Adrenal gland (tissue), 5 donors: ENCODE results near the gene ATP6V1D.

Source experiments
- CTCF ChIP-seq, 6 experiments: fragments of 450-650 bp in 4 of 6; fragments of 200-600 bp in 2 of 6; sonication (generic) in 1 of 6; IDR thresholded peaks; 1 replicate in 5 of 6; 2 replicates in 1 of 6; pipeline versions ENCODE4 v1.5.1 to v1.8.0; 2016 to 2021; ENCODE audit warnings: antibody characterized with exemption in 6 of 6, mild to moderate bottlenecking in 2 of 6, moderate library complexity in 1 of 6
- POLR2A ChIP-seq, 2 donors: fragments of 450-650 bp; IDR thresholded peaks; one replicate each; pipeline ENCODE4 v1.6.1; 2017; ENCODE audit warnings: antibody characterized with exemption in 2 of 2, mild to moderate bottlenecking in 2 of 2, moderate library complexity in 1 of 2
- donor health status: DM: no; HTN: no; CAD: no.

GRCh38 chr14:67389811-67390534, 30.4 kb upstream of the ATP6V1D start:
- TF ChIP-seq CTCF (IDR thresholded peaks at IDR 0.05) (no peak), POLR2A (IDR thresholded peaks at IDR 0.05) (no peak)
